KOPT-K1 (cell line): ENCODE data around the gene RBP4.
"Not testable (repeated sequence)": the region's sequence is repeated elsewhere in the genome, so short reads cannot be mapped to it uniquely, and the experiment has no call there.

Experiments
- H3K27ac ChIP-seq: fragments of 200-600 bp; sonication (generic); 2 replicates; pipeline ENCODE4 v1.5.1; 2016; ENCODE audit warnings: antibody characterized with exemption, mild to moderate bottlenecking, low read depth, low read length; ENCODE audit not compliant: poor library complexity, severe bottlenecking
- H3K36me3 ChIP-seq: fragments of 200-600 bp; sonication (generic); 2 replicates; pipeline ENCODE4 v1.5.1; 2017; ENCODE audit warnings: antibody characterized with exemption, mild to moderate bottlenecking, low read length, moderate library complexity; ENCODE audit not compliant: insufficient read depth
- H3K9me3 ChIP-seq: fragments of 200-600 bp; sonication (generic); 2 replicates; pipeline ENCODE4 v1.5.1; 2017; ENCODE audit warnings: antibody characterized with exemption, low read length, mild to moderate bottlenecking; ENCODE audit not compliant: insufficient read depth, poor library complexity, severe bottlenecking

RBP4 gene

DNA sequence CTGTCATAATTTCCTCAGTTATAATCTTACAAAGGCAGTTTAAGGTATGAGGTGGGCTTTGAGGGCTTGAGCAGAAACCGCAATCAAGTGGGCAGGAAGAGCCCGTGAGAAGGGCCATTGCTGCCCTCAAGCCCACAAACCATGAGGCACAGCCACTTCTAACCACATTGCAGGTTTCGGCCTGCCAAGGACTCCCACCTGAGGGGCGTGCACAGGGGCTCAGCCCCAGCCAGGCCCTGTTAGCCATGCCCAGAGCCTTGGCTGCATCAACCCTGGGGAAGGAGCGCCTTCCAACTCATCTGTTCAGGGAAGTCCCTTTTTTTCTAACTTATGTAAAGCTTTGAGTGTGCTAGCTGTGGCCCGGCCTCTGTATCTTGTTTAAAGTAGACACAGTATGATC, 40.5 kb downstream of the RBP4 start:
- Histone ChIP-seq H3K9me3 (no peaks in the 10 kb centered on the region), H3K27ac (no peak overlapping the region), H3K36me3 (no peaks in the 10 kb centered on the region)

DNA sequence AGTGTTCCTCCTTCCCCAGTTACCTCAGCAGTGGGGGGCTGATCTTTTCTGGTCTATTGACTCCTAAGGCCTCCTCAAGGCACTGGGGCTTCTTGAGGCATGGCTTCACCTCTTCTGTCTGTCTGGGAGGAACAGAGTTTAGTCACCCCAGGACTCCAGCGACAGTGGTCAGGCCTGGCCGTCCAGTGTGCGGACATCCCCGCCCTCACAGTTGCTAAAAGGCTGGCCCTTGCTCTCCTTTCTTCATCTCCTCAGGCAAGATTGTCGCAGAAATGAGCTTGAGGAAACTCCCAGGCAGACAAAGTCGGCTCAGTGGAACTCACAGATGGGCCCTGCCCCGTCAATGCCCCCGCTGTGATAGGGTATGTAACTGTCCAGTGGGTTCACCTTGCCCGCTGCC, 41.5 kb downstream of the RBP4 start:
- no peak overlapping the region for H3K27ac ChIP-seq
- no peaks in the 10 kb centered on the region for H3K36me3 ChIP-seq
- no peaks in the 10 kb centered on the region for H3K9me3 ChIP-seq

- Histone ChIP-seq H3K36me3 (no peaks in the 10 kb centered on the region), H3K9me3 (no peaks in the 10 kb centered on the region), H3K27ac (no peak overlapping the region)
These were observed 46.1 kb downstream of the RBP4 start for GRCh38 chr10:93554760-93555432.

DNA sequence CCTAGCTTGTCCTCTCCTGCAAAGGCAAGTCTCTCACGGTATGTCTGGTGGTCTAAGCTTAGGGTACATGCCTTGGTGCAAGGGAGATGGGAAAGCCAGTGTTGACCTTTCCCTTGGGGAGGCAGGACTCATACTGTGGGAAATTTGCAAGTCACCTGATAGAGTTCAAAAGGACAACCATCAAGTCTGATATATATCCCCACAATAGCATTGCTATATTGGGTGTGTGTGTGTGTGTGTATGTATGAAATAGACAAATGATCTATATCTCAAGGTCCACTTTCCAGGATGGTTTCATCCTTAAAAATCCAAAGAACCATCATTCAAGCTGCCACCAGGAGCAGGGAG, 46.7 kb downstream of the RBP4 start:
- no peaks in the 10 kb centered on the region for H3K36me3 ChIP-seq
- H3K27ac ChIP-seq = no peak overlapping the region
- H3K9me3 ChIP-seq = no peaks in the 10 kb centered on the region

- no peaks in the 10 kb centered on the region for H3K36me3 ChIP-seq
- no peak overlapping the region for H3K27ac ChIP-seq
- H3K9me3 ChIP-seq = no peaks in the 10 kb centered on the region
These were observed 47.3 kb downstream of the RBP4 start for GRCh38 chr10:93553482-93554315.

GRCh38 chr10:93552780-93553179, 48.3 kb downstream of the RBP4 start:
- no peak overlapping the region for H3K27ac ChIP-seq
- H3K36me3 ChIP-seq = no peaks in the 10 kb centered on the region
- H3K9me3 ChIP-seq = no peaks in the 10 kb centered on the region

DNA sequence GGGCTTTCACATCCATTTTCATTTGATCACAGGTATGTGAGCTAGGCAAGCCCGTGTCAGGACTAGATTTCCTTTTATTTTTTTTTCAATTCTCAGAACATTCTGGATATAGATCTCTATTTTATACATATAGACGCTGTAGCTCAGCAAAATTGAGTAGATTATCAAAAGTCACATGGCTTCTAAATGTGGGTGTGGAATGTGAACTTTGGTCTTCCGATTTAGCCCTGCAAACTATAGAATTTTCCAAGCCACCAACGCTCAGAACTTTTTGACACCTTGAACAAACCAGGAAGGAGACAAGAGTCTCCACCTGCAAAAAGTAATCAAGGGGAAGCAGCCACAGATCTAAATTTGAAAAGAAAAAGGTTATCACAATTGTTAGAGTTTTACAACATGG, 50.4 kb downstream of the RBP4 start:
- H3K36me3 ChIP-seq = no peaks in the 10 kb centered on the region
- H3K9me3 ChIP-seq = no peaks in the 10 kb centered on the region
- H3K27ac ChIP-seq = no peak overlapping the region

DNA sequence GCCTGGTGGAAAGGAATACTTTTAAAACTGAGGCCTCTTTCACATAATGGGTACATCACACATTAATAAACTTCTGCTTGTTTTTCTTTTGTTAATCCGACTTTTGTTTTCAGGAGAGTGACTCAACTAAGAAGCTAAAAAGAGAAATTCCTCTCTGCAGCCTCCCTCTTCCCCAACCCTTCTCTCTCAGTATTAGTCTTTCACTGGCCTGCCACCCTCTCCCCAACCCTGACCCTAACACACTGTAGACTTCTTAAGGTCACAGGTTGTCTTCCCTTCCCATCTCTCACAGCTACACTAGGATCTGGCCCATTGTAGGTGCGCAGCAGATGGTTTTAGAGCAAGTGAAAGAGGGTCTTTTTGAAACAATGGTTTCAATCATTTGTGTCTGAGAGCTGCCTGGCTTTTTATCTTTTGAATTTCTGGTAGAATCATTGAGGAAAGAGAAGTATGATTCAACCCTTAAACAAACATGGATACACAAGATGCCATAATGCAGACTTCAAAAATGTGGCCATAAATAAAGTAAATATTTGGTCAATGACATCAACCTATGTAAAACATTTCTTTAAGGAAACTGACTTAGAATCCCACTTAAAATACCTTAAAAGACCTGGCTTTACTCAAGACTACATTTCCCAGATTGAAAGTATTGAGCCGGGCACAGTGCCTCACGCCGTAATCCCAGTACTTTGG, 52.5 kb downstream of the RBP4 start:
- Histone ChIP-seq H3K36me3 (no peaks in the 10 kb centered on the region), H3K27ac (no peak overlapping the region), H3K9me3 (no peaks in the 10 kb centered on the region)

- H3K27ac ChIP-seq = no peak overlapping the region
These were observed 53.5 kb downstream of the RBP4 start for GRCh38 chr10:93547522-93547921.

GRCh38 chr10:93546995-93547394, 54.0 kb downstream of the RBP4 start:
- H3K36me3 ChIP-seq, H3K9me3 ChIP-seq: not testable (repeated sequence)

More at GRCh38 chr10:93547522-93547921, 53.5 kb downstream of the RBP4 start:
- H3K9me3 ChIP-seq = no peaks in the 10 kb centered on the region
- H3K36me3 ChIP-seq = no peaks in the 10 kb centered on the region

DNA sequence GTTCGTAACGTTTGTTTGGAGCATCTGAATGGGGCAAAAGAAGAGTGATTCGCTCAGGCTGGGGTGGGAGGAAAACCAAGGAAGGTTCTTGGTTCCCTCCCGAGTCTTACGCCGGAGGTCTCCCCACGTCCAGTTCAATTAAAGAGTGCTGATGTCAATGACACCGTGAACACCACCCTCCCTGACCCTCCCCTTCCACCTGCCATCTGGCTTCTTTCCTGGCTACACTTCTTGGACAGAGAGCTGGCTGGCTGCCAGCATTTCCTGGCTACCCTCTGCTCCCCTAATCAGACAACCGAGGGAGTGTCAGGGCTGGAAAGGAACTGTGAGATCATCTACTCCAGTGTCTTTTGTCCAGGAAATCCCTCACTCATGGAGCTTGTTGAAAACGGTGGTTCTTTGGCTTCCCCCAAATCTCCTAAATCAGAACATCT, 58.7 kb downstream of the RBP4 start:
- Histone ChIP-seq H3K9me3 (no peaks in the 10 kb centered on the region), H3K27ac (no peak overlapping the region), H3K36me3 (no peaks in the 10 kb centered on the region)

More at GRCh38 chr10:93546995-93547394, 54.0 kb downstream of the RBP4 start:
- not testable (repeated sequence) for H3K27ac ChIP-seq
